Measurements from ENCODE around the gene PSTPIP1.

Gene PSTPIP1

GRCh38 chr15:77001966-77002365, 7.0 kb downstream of the PSTPIP1 start:
- DNase-seq = no peak

GRCh38 chr15:77002436-77002835, 7.5 kb downstream of the PSTPIP1 start:
- no peak for DNase-seq

GRCh38 chr15:77002954-77003912, 8.3 kb downstream of the PSTPIP1 start:
- no peak for DNase-seq

- DNase-seq = no peak
Measured at GRCh38 chr15:77004189-77004588, 9.3 kb downstream of the PSTPIP1 start.

- no peak for DNase-seq
Measured at GRCh38 chr15:77009176-77009575, 14.2 kb downstream of the PSTPIP1 start.

DNA sequence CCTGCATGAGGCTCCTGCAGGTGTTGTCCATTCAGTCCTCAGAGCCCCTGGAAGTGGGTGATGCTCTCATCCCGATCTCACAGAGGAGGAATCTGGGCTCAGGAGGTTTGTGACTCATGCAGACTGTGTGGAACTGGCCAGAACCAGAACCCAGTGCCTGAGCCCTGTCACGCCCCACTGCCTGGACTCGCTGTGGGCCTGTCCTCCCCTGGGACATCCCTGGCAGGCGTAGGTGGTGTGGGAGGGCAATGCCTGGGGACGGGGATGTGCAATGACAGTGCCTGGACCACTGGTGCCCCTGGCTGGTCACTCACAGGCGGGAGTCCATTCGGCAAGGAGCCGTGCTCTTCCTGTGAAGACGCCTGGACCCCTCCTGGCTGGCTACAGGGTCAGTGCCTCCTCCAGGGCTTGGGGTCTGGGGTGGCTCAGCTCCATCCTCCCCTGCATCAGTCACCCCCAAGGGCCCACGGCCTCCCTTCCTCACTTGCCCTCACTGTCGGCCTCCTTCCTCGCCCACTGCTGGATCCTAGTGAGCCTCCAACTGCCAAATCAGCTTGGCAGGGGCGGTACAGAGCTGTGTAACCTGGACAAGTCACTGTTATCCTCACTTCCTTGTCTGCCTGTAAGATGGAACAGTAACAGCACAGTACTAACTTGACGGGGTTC, 14.9 kb downstream of the PSTPIP1 start:
- no peak for DNase-seq

DNA sequence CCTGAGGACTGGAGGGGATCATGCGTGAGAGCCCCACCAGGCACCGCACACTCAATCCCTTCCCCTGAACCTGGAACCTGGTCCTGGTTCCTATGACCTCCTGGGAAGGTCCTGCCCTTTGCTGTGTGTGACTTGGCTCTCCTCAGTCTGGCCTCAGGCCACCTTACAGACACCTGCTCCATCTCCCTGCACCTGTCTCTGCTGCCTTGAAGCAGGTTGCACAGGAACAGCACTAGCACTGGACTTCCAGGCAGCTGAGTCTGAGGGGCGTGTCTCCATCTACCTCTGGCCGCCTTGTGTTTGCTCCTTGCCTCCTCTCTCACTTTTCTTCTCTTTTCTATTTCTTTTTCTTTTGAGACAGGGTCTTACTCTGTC, 15.4 kb downstream of the PSTPIP1 start:
- no peak for DNase-seq

DNA sequence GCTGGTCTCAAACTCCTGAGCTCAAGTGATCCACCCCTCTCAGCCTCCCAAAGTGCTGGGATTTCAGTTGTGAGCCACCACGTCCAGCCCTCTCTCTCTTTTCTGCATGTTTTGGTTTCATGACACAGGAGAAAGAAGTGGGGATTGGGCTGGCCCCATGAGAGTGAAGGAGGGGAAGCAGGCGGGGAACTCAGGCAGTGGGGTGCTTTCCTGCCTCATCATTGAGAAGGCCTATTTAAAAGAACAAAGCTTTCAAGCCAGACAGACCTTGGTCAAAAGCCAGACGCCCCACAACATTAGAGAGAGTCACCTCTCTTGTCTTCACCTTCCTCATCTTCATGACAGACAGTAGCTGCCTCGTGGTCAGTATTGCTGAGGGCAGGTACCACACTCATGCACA, 15.9 kb downstream of the PSTPIP1 start:
- DNase-seq = no peak

- DNase-seq = no peak
Measured at GRCh38 chr15:77012117-77012712, 17.3 kb downstream of the PSTPIP1 start.

GRCh38 chr15:77012868-77013267, 17.9 kb downstream of the PSTPIP1 start:
- no peak for DNase-seq

- DNase-seq = no peak
Measured at GRCh38 chr15:77013776-77014131, 18.8 kb downstream of the PSTPIP1 start.

- DNase-seq = no peak
Measured at GRCh38 chr15:77014132-77015081, 19.5 kb downstream of the PSTPIP1 start.

DNA sequence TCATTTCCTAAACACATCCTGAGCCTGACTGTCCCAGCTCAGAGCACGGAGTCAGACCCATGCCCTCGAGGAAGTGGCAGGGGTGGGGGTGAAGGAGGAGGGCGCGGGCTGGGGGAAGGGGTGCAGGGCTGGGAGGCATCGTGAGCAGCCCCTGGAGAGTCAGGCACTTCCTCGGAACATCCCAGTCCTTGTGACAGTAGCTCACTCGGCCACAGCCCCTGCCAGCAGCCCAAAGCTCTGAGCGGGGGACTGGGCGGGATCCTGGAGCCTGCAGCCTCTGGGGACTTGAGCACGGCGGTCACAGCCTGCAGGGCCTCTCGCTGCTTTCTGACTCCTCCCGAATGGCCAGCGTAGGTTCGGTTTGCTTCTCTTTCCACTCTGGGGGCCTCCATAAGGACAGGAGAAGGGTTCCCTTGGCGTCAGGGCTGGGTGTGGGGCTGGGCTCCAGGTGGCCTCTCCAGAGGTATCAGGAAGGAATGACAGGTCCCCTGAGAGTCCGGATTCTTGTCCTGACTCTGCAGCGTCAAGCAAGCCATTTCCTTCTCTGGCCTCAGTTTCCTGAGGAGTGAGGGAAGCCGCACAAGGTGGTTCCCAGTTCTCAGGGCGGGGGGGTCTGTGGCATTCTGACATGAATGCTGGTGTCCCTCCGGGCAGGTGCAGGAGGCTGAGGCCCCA, 20.9 kb downstream of the PSTPIP1 start:
- no peak for DNase-seq

- DNase-seq = no peak
Measured at GRCh38 chr15:77016321-77016695, 21.4 kb downstream of the PSTPIP1 start.

GRCh38 chr15:77017091-77017660, 22.2 kb downstream of the PSTPIP1 start:
- DNase-seq = no peak

- DNase-seq = no peak
Measured at GRCh38 chr15:77017761-77018720, 23.1 kb downstream of the PSTPIP1 start.

- DNase-seq = no peak
Measured at GRCh38 chr15:77018796-77019505, 24.0 kb downstream of the PSTPIP1 start.

- DNase-seq = no peak
Measured at GRCh38 chr15:77019521-77020331, 24.8 kb downstream of the PSTPIP1 start.

Measured in NCI-H446 (cell line).